D721Med (cell line): ENCODE data around the gene LMNTD1.

Source experiments
- DNase-seq: peaks from one replicate; pipeline ENCODE4 v3.0.0; 2011; ENCODE audit warnings: low spot score; ENCODE audit not compliant: insufficient read length
- FAIRE-seq: peaks from 2 replicates; lab custom pipeline; 2011; peaks lifted over from hg19 to GRCh38; lab: Jason Lieb, UNC
- TF ChIP-seq, protein P1 (sequence below): IDR thresholded peaks from 2 replicates; pipeline ENCODE4 v1.5.1; 2012; ENCODE audit warnings: mild to moderate bottlenecking, control low read depth; ENCODE audit not compliant: insufficient read depth; ENCODE audit errors: missing control alignments

LMNTD1 gene

DNA sequence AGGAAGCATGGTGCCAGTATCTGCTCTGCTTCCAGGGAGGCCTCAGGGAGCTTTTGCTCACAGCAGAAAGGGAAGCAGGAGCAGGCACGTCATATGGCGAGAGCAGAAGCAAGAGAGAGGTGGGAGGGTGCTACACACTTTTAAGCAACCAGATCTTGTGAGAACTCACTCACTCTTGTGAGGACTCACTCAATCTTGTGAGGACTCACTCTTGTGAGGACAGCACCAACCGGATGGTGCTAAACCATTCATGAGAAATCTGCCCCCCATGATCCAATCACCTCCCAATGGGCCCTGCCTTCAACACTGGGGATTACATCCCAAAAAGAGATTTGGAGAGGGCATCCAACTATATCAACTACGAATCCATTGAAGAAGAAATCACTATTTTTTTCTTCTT is 34.3 kb upstream of the LMNTD1 start:
- DNase-seq (no peak), FAIRE-seq (no peak)
- TF ChIP-seq, protein P1, sequence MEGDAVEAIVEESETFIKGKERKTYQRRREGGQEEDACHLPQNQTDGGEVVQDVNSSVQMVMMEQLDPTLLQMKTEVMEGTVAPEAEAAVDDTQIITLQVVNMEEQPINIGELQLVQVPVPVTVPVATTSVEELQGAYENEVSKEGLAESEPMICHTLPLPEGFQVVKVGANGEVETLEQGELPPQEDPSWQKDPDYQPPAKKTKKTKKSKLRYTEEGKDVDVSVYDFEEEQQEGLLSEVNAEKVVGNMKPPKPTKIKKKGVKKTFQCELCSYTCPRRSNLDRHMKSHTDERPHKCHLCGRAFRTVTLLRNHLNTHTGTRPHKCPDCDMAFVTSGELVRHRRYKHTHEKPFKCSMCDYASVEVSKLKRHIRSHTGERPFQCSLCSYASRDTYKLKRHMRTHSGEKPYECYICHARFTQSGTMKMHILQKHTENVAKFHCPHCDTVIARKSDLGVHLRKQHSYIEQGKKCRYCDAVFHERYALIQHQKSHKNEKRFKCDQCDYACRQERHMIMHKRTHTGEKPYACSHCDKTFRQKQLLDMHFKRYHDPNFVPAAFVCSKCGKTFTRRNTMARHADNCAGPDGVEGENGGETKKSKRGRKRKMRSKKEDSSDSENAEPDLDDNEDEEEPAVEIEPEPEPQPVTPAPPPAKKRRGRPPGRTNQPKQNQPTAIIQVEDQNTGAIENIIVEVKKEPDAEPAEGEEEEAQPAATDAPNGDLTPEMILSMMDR: no peak

DNA sequence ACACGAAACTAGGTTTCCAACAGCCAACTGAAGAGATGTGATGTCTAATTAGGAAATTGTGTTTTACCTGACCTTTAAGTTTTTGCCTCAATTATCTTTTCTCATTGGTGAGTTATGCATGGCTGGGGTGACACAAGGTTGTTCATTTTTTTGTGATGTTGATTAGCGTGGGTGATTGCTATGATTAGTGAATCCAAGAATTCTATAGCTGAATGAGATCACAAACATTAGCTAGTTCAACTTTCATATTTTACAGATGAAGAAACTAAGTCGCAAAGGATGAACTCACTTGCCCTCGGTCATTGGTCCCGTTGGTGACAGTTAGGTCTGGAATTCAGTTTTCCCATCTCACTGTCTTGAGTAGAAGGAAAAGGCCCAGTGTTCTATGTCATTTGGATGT is 32.6 kb upstream of the LMNTD1 start:
- FAIRE-seq (no peak), DNase-seq (no peak)
- TF ChIP-seq, protein P1: no peak

- DNase-seq (no peak), FAIRE-seq (no peak)
- TF ChIP-seq, protein P1: no peak
Observed at GRCh38 chr12:25585021-25585523, 32.0 kb upstream of the LMNTD1 start.

- TF ChIP-seq, protein P1: no peak
- DNase-seq (no peak), FAIRE-seq (no peak)
Observed at GRCh38 chr12:25584596-25584995, 31.5 kb upstream of the LMNTD1 start.

- DNase-seq: no peak
- TF ChIP-seq, protein P1: peak; percentile 55
- FAIRE-seq: no peak
Observed at GRCh38 chr12:25583545-25583944, 30.5 kb upstream of the LMNTD1 start.

- TF ChIP-seq, protein P1: no peak
- DNase-seq (no peak), FAIRE-seq (no peak)
Observed at GRCh38 chr12:25581067-25581466, 28.0 kb upstream of the LMNTD1 start.

- TF ChIP-seq, protein P1: no peak
- no peak for FAIRE-seq
- no peak for DNase-seq
Observed at GRCh38 chr12:25578411-25579143, 25.5 kb upstream of the LMNTD1 start.
